Endodermal cell (in vitro differentiated cells): ENCODE results near the gene SORCS2. TPM values are rescaled to one million over a fixed set of nuclear protein-coding genes. Genes with fewer than 3 reads are reported as not detected.

Experiments
- DNase-seq: peaks from one replicate; pipeline ENCODE4 v3.0.0-alpha.2; 2017
- H3K27ac ChIP-seq: 2 replicates; pipeline ENCODE4 v1.5.1; 2013; ENCODE audit warnings: mild to moderate bottlenecking, low read depth, low read length, moderate library complexity
- H3K27me3 ChIP-seq: 2 replicates; pipeline ENCODE4 v1.6.1; 2013; ENCODE audit warnings: mild to moderate bottlenecking, low read length, moderate library complexity; ENCODE audit not compliant: insufficient read depth, control insufficient read depth, poor library complexity, severe bottlenecking
- H3K36me3 ChIP-seq: 2 replicates; pipeline ENCODE4 v1.7.0; 2013; ENCODE audit warnings: mild to moderate bottlenecking, low read length, moderate library complexity; ENCODE audit not compliant: control insufficient read depth, insufficient read depth
- H3K4me1 ChIP-seq: one replicate; pipeline ENCODE4 v1.7.0; 2013; ENCODE audit warnings: low read length; ENCODE audit not compliant: control insufficient read depth, insufficient read depth
- H3K4me3 ChIP-seq: 2 replicates; pipeline ENCODE4 v1.5.1; 2013; ENCODE audit warnings: mild to moderate bottlenecking, low read length, moderate library complexity
- H3K9ac ChIP-seq: 2 replicates; pipeline ENCODE4 v1.6.1; 2013; ENCODE audit warnings: mild to moderate bottlenecking, low read length, moderate library complexity; ENCODE audit not compliant: poor library complexity, severe bottlenecking; ENCODE audit errors: extremely low read depth
- H3K9me3 ChIP-seq: 2 replicates; pipeline ENCODE4 v1.6.1; 2013; ENCODE audit warnings: mild to moderate bottlenecking, low read length, moderate library complexity; ENCODE audit not compliant: control insufficient read depth
- H3K27ac Mint-ChIP-seq: 2 replicates; pipeline ENCODE4 v1.8.0; 2020; ENCODE audit warnings: mixed read lengths
- H3K27me3 Mint-ChIP-seq: 2 replicates; pipeline ENCODE4 v1.8.0; 2021; ENCODE audit warnings: mild to moderate bottlenecking, mixed read lengths; ENCODE audit not compliant: insufficient read depth
- H3K36me3 Mint-ChIP-seq: 2 replicates; pipeline ENCODE4 v1.8.0; 2020; ENCODE audit warnings: low read depth, mixed read lengths
- H3K4me1 Mint-ChIP-seq: 2 replicates; pipeline ENCODE4 v1.8.0; 2020; ENCODE audit warnings: mixed read lengths
- H3K4me3 Mint-ChIP-seq: 2 replicates; pipeline ENCODE4 v1.8.0; 2020; ENCODE audit warnings: mild to moderate bottlenecking, moderate library complexity, mixed read lengths
- H3K9me3 Mint-ChIP-seq: 2 replicates; pipeline ENCODE4 v1.8.0; 2020; ENCODE audit warnings: mild to moderate bottlenecking, mixed read lengths
- WGBS, 2 experiments: methylation state at CpG; one replicate each; pipeline versions ENCODE4 v1.1.5 to v1.1.7; 2013; ENCODE audit warnings: missing lambda C conversion rate in 2 of 2, mixed read lengths in 1 of 2; ENCODE audit not compliant: insufficient coverage in 1 of 2, insufficient read length in 1 of 2; 5-methylcytosine and 5-hydroxymethylcytosine counted together
- total RNA-seq, 2 donors: library from RNA; stranded (reverse); fragmentation: NEBNext Ultra II Directional in 1 of 2; extraction: Animal tissue kit (Norgen Biotek cat#: 25700) in 1 of 2; gene quantifications; 2 replicates in 1 of 2; 3 replicates in 1 of 2; pipeline ENCODE4 v1.2.1, GENCODE V29; 2021
- TF ChIP-seq, protein P1 (sequence below): fragments of 200-600 bp; sonication (generic); conservative IDR thresholded peaks from 2 replicates; pipeline ENCODE4 v1.5.0; 2021; ENCODE audit warnings: antibody characterized with exemption, mild to moderate bottlenecking

SORCS2 gene
- total RNA-seq, 2 donors from 2014 or later = 1.4 to 1.9 TPM

DNA sequence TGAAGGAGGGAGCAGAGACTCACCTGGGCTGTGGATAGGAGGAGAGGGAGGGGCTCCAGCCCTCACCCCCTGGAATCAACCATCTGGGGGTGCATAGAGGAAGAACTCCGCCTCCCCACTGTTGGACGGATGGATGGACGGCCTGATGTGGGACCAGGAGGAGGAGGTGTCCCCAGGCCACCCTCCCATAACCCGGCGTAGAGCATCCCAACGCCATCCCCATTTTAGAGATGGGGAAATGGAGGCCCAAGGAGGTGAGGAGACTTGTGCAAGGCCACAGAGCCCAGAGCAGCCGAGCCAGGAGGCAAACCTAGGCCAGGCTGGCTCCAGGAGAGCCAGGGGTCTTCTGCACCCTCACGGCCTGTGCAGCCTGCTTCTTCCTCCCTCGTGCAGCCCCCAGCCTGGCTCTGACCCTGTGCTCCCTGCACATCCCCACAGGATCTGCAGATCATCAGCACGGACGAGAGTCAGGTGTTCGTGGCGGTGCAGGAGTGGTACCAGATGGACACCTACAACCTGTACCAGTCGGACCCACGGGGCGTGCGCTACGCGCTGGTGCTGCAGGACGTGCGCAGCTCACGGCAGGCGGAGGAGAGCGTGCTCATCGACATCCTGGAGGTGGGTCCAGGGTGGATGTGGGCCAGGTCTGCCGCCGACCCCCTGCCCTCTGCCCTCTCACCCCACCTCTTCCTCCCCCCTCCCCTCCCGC, 483.4 kb downstream of the SORCS2 start:
- H3K4me1 ChIP-seq = no peaks in the 10 kb centered on the region
- H3K27ac ChIP-seq = no peak overlapping the region
- H3K9ac ChIP-seq = no peak overlapping the region
- TF ChIP-seq, protein P1, sequence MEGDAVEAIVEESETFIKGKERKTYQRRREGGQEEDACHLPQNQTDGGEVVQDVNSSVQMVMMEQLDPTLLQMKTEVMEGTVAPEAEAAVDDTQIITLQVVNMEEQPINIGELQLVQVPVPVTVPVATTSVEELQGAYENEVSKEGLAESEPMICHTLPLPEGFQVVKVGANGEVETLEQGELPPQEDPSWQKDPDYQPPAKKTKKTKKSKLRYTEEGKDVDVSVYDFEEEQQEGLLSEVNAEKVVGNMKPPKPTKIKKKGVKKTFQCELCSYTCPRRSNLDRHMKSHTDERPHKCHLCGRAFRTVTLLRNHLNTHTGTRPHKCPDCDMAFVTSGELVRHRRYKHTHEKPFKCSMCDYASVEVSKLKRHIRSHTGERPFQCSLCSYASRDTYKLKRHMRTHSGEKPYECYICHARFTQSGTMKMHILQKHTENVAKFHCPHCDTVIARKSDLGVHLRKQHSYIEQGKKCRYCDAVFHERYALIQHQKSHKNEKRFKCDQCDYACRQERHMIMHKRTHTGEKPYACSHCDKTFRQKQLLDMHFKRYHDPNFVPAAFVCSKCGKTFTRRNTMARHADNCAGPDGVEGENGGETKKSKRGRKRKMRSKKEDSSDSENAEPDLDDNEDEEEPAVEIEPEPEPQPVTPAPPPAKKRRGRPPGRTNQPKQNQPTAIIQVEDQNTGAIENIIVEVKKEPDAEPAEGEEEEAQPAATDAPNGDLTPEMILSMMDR = no peak
- H3K9me3 Mint-ChIP-seq = peaks cover 11% of the 10 kb centered on the region
- H3K36me3 ChIP-seq = no peaks in the 10 kb centered on the region
- peaks cover 9% of the 10 kb centered on the region for H3K9me3 ChIP-seq
- H3K27me3 Mint-ChIP-seq = no peaks in the 10 kb centered on the region
- H3K4me3 ChIP-seq = no peak overlapping the region
- no peaks in the 10 kb centered on the region for H3K4me1 Mint-ChIP-seq
- whole genome bisulfite sequencing, 2 experiments = 93 to 95% methylated on average over 10 to 26 of the region's 28 CpGs
- H3K27ac Mint-ChIP-seq = no peak overlapping the region
- H3K4me3 Mint-ChIP-seq = no peak overlapping the region
- no peaks in the 10 kb centered on the region for H3K27me3 ChIP-seq
- no peaks in the 10 kb centered on the region for H3K36me3 Mint-ChIP-seq
- DNase-seq = no peak

DNA sequence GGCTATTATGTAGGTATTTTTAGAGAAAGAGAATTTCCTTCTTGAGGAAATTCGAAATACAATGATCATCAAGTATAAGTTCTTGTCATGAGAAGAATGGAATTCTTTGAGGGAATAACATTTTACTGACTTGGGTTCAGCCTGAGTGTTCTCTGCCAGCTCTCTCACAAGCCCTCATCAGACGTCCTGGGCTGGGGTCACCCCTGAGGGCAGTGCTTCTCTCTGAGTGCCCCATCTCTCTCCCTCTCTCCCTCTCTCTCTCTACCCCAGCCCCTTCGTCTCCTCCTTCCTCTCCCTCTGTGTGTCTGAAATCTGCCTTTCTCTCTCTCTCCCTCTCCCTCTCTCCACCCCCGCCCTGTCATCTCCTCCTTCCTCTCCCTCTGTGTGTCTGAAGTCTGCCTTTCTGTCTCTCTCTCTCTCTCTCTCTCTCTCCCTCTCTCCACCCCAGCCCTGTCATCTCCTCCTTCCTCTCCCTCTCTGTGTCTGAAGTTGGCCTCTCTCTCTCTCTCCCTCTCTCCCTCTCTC, 484.1 kb downstream of the SORCS2 start:
- WGBS, 2 experiments = 58 to 63% methylated on average over 3 to 4 of the region's 4 CpGs
- no peaks in the 10 kb centered on the region for H3K4me1 Mint-ChIP-seq

DNA sequence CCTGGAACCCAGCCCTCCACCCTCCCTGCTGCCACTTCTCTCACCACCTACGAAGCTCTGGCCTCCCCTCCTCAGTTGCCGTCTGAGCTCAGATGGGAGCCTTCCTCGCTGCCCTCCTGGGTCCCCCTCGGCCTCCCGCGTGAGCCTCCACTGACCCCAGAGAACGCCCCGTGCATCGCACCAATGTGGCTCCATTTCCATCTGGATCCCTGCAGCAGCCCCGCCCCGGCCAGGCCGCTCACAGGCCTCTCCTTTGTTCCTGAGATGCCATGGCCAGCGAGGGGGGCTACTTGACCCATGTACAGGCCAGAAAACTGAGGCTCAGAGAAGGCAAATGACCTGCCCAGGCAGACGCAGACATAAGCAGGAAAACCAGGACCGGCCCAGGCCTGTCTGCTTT, 484.7 kb downstream of the SORCS2 start:
- Mint-ChIP-seq H3K36me3 (no peaks in the 10 kb centered on the region), H3K27ac (no peak overlapping the region), H3K9me3 (peaks cover 5% of the 10 kb centered on the region), H3K4me3 (no peak overlapping the region), H3K4me1 (no peaks in the 10 kb centered on the region), H3K27me3 (no peaks in the 10 kb centered on the region)
- no peak for DNase-seq
- 82 to 88% methylated on average over 13 to 15 of the region's 15 CpGs for WGBS, 2 experiments
- TF ChIP-seq, protein P1 = no peak
- Histone ChIP-seq H3K27me3 (no peaks in the 10 kb centered on the region), H3K9ac (no peak overlapping the region), H3K27ac (no peak overlapping the region), H3K9me3 (no peaks in the 10 kb centered on the region), H3K4me1 (no peaks in the 10 kb centered on the region), H3K4me3 (no peak overlapping the region), H3K36me3 (no peaks in the 10 kb centered on the region)

More for the DNA sequence above, 484.1 kb downstream of the SORCS2 start:
- Mint-ChIP-seq H3K36me3 (no peaks in the 10 kb centered on the region), H3K4me3 (no peak overlapping the region), H3K9me3 (peaks cover 9% of the 10 kb centered on the region), H3K27ac (no peak overlapping the region), H3K27me3 (no peaks in the 10 kb centered on the region)
- DNase-seq = no peak
- no peak overlapping the region for H3K27ac ChIP-seq
- H3K27me3 ChIP-seq = no peaks in the 10 kb centered on the region
- no peaks in the 10 kb centered on the region for H3K4me1 ChIP-seq
- no peaks in the 10 kb centered on the region for H3K36me3 ChIP-seq
- H3K9me3 ChIP-seq = peaks cover 2% of the 10 kb centered on the region
- H3K9ac ChIP-seq = no peak overlapping the region
- TF ChIP-seq, protein P1 = no peak
- no peak overlapping the region for H3K4me3 ChIP-seq
